SK-N-SH treated with all-trans-retinoic acid at 6 μM for 48 hours (cell line): ENCODE measurements around the gene HOXD12.

Source experiments
- ATAC-seq: fragments of 200-7000 bp; cut with Tn5 transposase; 3 replicates; pipeline ENCODE4 v1.9.1; 2020; ENCODE audit warnings: mild to moderate bottlenecking, moderate library complexity
- ARNTL ChIP-seq: fragments of 450-650 bp; formaldehyde crosslinking; IDR thresholded peaks from 2 replicates; pipeline ENCODE4 v1.5.0; 2020; ENCODE audit warnings: low read depth, mild to moderate bottlenecking, moderate library complexity, borderline replicate concordance
- BACH2 ChIP-seq: fragments of 250-450 bp; sonication (Bioruptor Pico); IDR thresholded peaks from 2 replicates; pipeline ENCODE4 v1.9.0; 2021; ENCODE audit warnings: mild to moderate bottlenecking, borderline replicate concordance
- CREB5 ChIP-seq: fragments of 250-450 bp; sonication (Bioruptor Pico); IDR thresholded peaks from 2 replicates; pipeline ENCODE4 v1.5.1; 2020; ENCODE audit warnings: low read depth, mild to moderate bottlenecking, moderate library complexity
- CSDC2 ChIP-seq: fragments of 250-450 bp; sonication (Bioruptor Pico); IDR thresholded peaks from 2 replicates; pipeline ENCODE4 v1.5.0; 2020; ENCODE audit warnings: mild to moderate bottlenecking, moderate library complexity
- CSRNP3 ChIP-seq: fragments of 250-450 bp; sonication (Bioruptor Pico); IDR thresholded peaks from 2 replicates; pipeline ENCODE4 v1.5.1; 2021; ENCODE audit warnings: mild to moderate bottlenecking, moderate library complexity
- ESRRG ChIP-seq: fragments of 250-450 bp; sonication (Bioruptor Pico); IDR thresholded peaks from 2 replicates; pipeline ENCODE4 v1.6.1; 2021; ENCODE audit warnings: mild to moderate bottlenecking
- GLIS3 ChIP-seq: fragments of 250-450 bp; sonication (Bioruptor Pico); IDR thresholded peaks from 2 replicates; pipeline ENCODE4 v1.5.0; 2020; ENCODE audit warnings: mild to moderate bottlenecking, moderate library complexity
- OSR1 ChIP-seq: fragments of 250-450 bp; sonication (Bioruptor Pico); IDR thresholded peaks from 2 replicates; pipeline ENCODE4 v1.8.0; 2022; ENCODE audit warnings: moderate library complexity, mild to moderate bottlenecking, inconsistent platforms
- PATZ1 ChIP-seq: fragments of 250-450 bp; sonication (Bioruptor Pico); IDR thresholded peaks from 2 replicates; pipeline ENCODE4 v1.8.0; 2020; ENCODE audit warnings: mild to moderate bottlenecking, moderate library complexity, borderline replicate concordance
- POU6F1 ChIP-seq: fragments of 250-450 bp; sonication (Bioruptor Pico); IDR thresholded peaks from 2 replicates; pipeline ENCODE4 v1.8.0; 2021; ENCODE audit warnings: low read depth, mild to moderate bottlenecking, moderate library complexity, borderline replicate concordance
- PPARA ChIP-seq: fragments of 250-450 bp; sonication (Bioruptor Pico); IDR thresholded peaks from 2 replicates; pipeline ENCODE4 v1.5.0; 2020; ENCODE audit warnings: mild to moderate bottlenecking, borderline replicate concordance
- RARB ChIP-seq: fragments of 250-450 bp; sonication (Bioruptor Pico); IDR thresholded peaks from 2 replicates; pipeline ENCODE4 v1.8.0; 2021; ENCODE audit warnings: mild to moderate bottlenecking, moderate library complexity
- SNAI2 ChIP-seq: fragments of 250-450 bp; sonication (Bioruptor Pico); IDR thresholded peaks from 2 replicates; pipeline ENCODE4 v1.5.0; 2020; ENCODE audit warnings: mild to moderate bottlenecking, moderate library complexity
- TCF4 ChIP-seq: fragments of 250-450 bp; sonication (Bioruptor Pico); IDR thresholded peaks from 2 replicates; pipeline ENCODE4 v1.8.0; 2021; ENCODE audit warnings: mild to moderate bottlenecking, moderate library complexity, borderline replicate concordance
- TOX ChIP-seq: fragments of 250-450 bp; sonication (Bioruptor Pico); IDR thresholded peaks from 2 replicates; pipeline ENCODE4 v1.8.0; 2021; ENCODE audit warnings: mild to moderate bottlenecking, moderate library complexity, borderline replicate concordance
- TSHZ2 ChIP-seq: fragments of 250-450 bp; sonication (Bioruptor Pico); IDR thresholded peaks from 2 replicates; pipeline ENCODE4 v1.5.0; 2020; ENCODE audit warnings: mild to moderate bottlenecking, moderate library complexity
- ZC3H10 ChIP-seq: fragments of 250-450 bp; sonication (Bioruptor Pico); IDR thresholded peaks from 2 replicates; pipeline ENCODE4 v1.5.1; 2021; ENCODE audit warnings: mild to moderate bottlenecking, moderate library complexity
- ZFP3 ChIP-seq: fragments of 250-450 bp; sonication (Bioruptor Pico); IDR thresholded peaks from 2 replicates; pipeline ENCODE4 v1.5.0; 2020; ENCODE audit warnings: mild to moderate bottlenecking, moderate library complexity
- ZFP30 ChIP-seq: fragments of 450-650 bp; formaldehyde crosslinking; IDR thresholded peaks from 2 replicates; pipeline ENCODE4 v1.5.0; 2022; ENCODE audit warnings: mild to moderate bottlenecking, moderate library complexity
- ZNF565 ChIP-seq: fragments of 450-650 bp; formaldehyde crosslinking; conservative IDR thresholded peaks from 2 replicates; pipeline ENCODE4 v1.5.0; 2020; ENCODE audit warnings: low read depth, mild to moderate bottlenecking, moderate library complexity
- ZNF70 ChIP-seq: fragments of 450-650 bp; formaldehyde crosslinking; IDR thresholded peaks from 2 replicates; pipeline ENCODE4 v1.5.0; 2020; ENCODE audit warnings: mild to moderate bottlenecking, moderate library complexity
- ZNF8 ChIP-seq: fragments of 450-650 bp; formaldehyde crosslinking; IDR thresholded peaks from 2 replicates; pipeline ENCODE4 v1.5.0; 2020; ENCODE audit warnings: mild to moderate bottlenecking, moderate library complexity

HOXD12 gene

GRCh38 chr2:176114120-176114929 lies 14.7 kb downstream of the HOXD12 start:
- ATAC-seq: no peak
- TF ChIP-seq PPARA (CRISPR knock-in tag) (no peak), ZFP3 (CRISPR knock-in tag) (no peak), TSHZ2 (CRISPR knock-in tag) (no peak), GLIS3 (CRISPR knock-in tag) (no peak), ZNF8 (CRISPR knock-in tag) (no peak), TCF4 (CRISPR knock-in tag) (no peak), RARB (CRISPR knock-in tag) (no peak), ARNTL (CRISPR knock-in tag) (no peak), OSR1 (CRISPR knock-in tag) (no peak), BACH2 (CRISPR knock-in tag) (no peak)

GRCh38 chr2:176114930-176115625 lies 15.5 kb downstream of the HOXD12 start:
- TF ChIP-seq ZNF70 (CRISPR knock-in tag) (no peak), ZC3H10 (no peak), CREB5 (no peak), TOX (CRISPR knock-in tag) (no peak), ZFP3 (CRISPR knock-in tag) (no peak), RARB (CRISPR knock-in tag) (no peak), ARNTL (CRISPR knock-in tag) (no peak), OSR1 (CRISPR knock-in tag) (no peak), ESRRG (no peak), SNAI2 (no peak), BACH2 (CRISPR knock-in tag) (no peak), GLIS3 (CRISPR knock-in tag) (no peak), TSHZ2 (CRISPR knock-in tag) (no peak), PATZ1 (CRISPR knock-in tag) (no peak), ZNF565 (CRISPR knock-in tag) (no peak), CSRNP3 (no peak), ZFP30 (no peak), POU6F1 (CRISPR knock-in tag) (no peak), CSDC2 (CRISPR knock-in tag) (no peak), PPARA (CRISPR knock-in tag) (no peak)
- TF ChIP-seq, all 23 proteins: peak for 0
- ATAC-seq: no peak
